ENCODE measurements around the gene SLC4A9. TPM values are rescaled to one million over a fixed set of nuclear protein-coding genes. Genes with fewer than 3 reads are reported as not detected.

Gene SLC4A9
- total and polyA plus RNA-seq, 4 donors = not detected

- H3K27me3 ChIP-seq (ENCODE audit: control insufficient read depth in 4 of 4, insufficient read depth in 4 of 4, low read length in 3 of 4) = no peaks in the 10 kb centered on the region
- H3K9ac ChIP-seq (ENCODE audit: low read depth in 1 of 2, low read length in 2 of 2) = no peak overlapping the region
- 95% methylated on average over 2 of the region's 2 CpGs for WGBS
- no peak overlapping the region for H3K27ac ChIP-seq (ENCODE audit: low read depth in 1 of 2, low read length in 2 of 2)
- no peak for DNase-seq (ENCODE audit: low spot score)
- no peaks in the 10 kb centered on the region for H3K36me3 ChIP-seq (ENCODE audit: control insufficient read depth in 4 of 4, insufficient read depth in 3 of 4, low read depth in 1 of 4, low read length in 3 of 4)
- H3K4me1 ChIP-seq (ENCODE audit: control insufficient read depth in 4 of 4, insufficient read depth in 4 of 4, low read length in 3 of 4) = peaks cover 0 to 17% (median 13%) of the 10 kb centered on the region in 4 donors
- H3K4me3 ChIP-seq (ENCODE audit: low read depth in 1 of 3, low read length in 3 of 3) = no peak overlapping the region
- no peaks in the 10 kb centered on the region for H3K9me3 ChIP-seq (ENCODE audit: control insufficient read depth in 4 of 4, low read length in 3 of 4)
- TF ChIP-seq EGR1 (IDR thresholded peaks at IDR 0.05; ENCODE audit: low read depth in 2 of 2) (no peak), FOXA2 (IDR thresholded peaks at IDR 0.05) (no peak), SP1 (IDR thresholded peaks at IDR 0.05) (no peak), RXRA (IDR thresholded peaks at IDR 0.05) (no peak), FOXA1 (IDR thresholded peaks at IDR 0.05) (no peak)
These were observed 10.8 kb upstream of the SLC4A9 start for GRCh38 chr5:140349244-140349643.

GRCh38 chr5:140351609-140352334, 8.2 kb upstream of the SLC4A9 start:
- Histone ChIP-seq H3K9me3 (ENCODE audit: control insufficient read depth in 4 of 4, low read length in 3 of 4) (no peaks in the 10 kb centered on the region), H3K36me3 (ENCODE audit: control insufficient read depth in 4 of 4, insufficient read depth in 3 of 4, low read depth in 1 of 4, low read length in 3 of 4) (no peaks in the 10 kb centered on the region), H3K4me1 (ENCODE audit: control insufficient read depth in 4 of 4, insufficient read depth in 4 of 4, low read length in 3 of 4) (peaks cover 0 to 11% (median 10%) of the 10 kb centered on the region in 4 donors), H3K27ac (ENCODE audit: low read depth in 1 of 2, low read length in 2 of 2) (no peak overlapping the region), H3K27me3 (ENCODE audit: control insufficient read depth in 4 of 4, insufficient read depth in 4 of 4, low read length in 3 of 4) (no peaks in the 10 kb centered on the region), H3K4me3 (ENCODE audit: low read depth in 1 of 3, low read length in 3 of 3) (no peak overlapping the region), H3K9ac (ENCODE audit: low read depth in 1 of 2, low read length in 2 of 2) (no peak overlapping the region)
- 8% methylated on average over 5 of the region's 5 CpGs for WGBS
- TF ChIP-seq REST (IDR thresholded peaks at IDR 0.05) (no peak), NR2F2 (IDR thresholded peaks at IDR 0.05) (no peak), FOXA1 (IDR thresholded peaks at IDR 0.05) (no peak), HNF4G (IDR thresholded peaks at IDR 0.05) (no peak), CTCF (IDR thresholded peaks at IDR 0.05; ENCODE audit: low read depth, low read length, missing input control) (peak; percentile 90), RAD21 (IDR thresholded peaks at IDR 0.05) (peak; percentile 86 to 87), ATF3 (IDR thresholded peaks at IDR 0.05) (no peak), SP1 (IDR thresholded peaks at IDR 0.05) (no peak), ZBTB33 (IDR thresholded peaks at IDR 0.05) (no peak), JUND (IDR thresholded peaks at IDR 0.05) (no peak), RXRA (IDR thresholded peaks at IDR 0.05) (no peak), MAX (IDR thresholded peaks at IDR 0.05) (no peak), YY1 (IDR thresholded peaks at IDR 0.05) (peak; percentile 17), HNF4A (conservative IDR thresholded peaks at IDR 0.05) (peak in 1 of 2 donors; percentile 10), EGR1 (IDR thresholded peaks at IDR 0.05; ENCODE audit: low read depth in 2 of 2) (no peak), TAF1 (conservative IDR thresholded peaks at IDR 0.05) (no peak), GABPA (IDR thresholded peaks at IDR 0.05 in 1 of 2, conservative IDR thresholded peaks at IDR 0.05 in 1 of 2) (no peak), FOXA2 (IDR thresholded peaks at IDR 0.05) (no peak)
- peak; percentile 50 for DNase-seq (ENCODE audit: low spot score)
